ENCODE results near the gene PPP4R4.

PPP4R4 gene

DNA sequence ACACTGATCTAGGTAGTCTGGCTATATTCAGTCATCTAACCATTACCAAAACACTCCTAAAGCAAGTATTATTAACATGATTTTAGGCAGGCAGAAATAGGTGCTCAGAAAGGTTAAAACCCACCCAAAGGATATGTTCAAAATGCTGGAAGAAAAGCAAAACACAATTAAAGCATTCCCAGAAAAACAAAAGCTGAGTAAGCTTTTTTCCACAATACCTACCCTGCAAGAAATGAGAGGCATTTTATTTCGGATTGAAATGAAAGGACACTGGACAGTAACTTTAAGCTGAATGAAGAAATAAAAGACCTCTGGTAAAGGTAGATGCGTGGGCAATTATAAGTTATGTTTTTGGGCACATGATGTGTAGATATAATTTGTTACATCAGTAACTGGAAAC is 140.8 kb downstream of the PPP4R4 start:
- H3K27ac ChIP-seq (ENCODE audit: low read depth, low read length, poor library complexity, severe bottlenecking): no peak overlapping the region
- no peaks in the 10 kb centered on the region for H3K79me2 ChIP-seq (ENCODE audit: insufficient read depth, low read length)
- no peaks in the 10 kb centered on the region for H3K27me3 ChIP-seq (ENCODE audit: insufficient read depth, low read length)
- no peak overlapping the region for H2AFZ ChIP-seq (ENCODE audit: low read length)
- H3K9ac ChIP-seq (ENCODE audit: low read length): no peak overlapping the region
- H3K4me1 ChIP-seq (ENCODE audit: insufficient read depth, low read length, severe bottlenecking): peaks cover under 1% of the 10 kb centered on the region
- no peak for TF ChIP-seq EZH2 (IDR thresholded peaks at IDR 0.05; ENCODE audit: borderline replicate concordance, low read length)
- TF ChIP-seq, protein P1, sequence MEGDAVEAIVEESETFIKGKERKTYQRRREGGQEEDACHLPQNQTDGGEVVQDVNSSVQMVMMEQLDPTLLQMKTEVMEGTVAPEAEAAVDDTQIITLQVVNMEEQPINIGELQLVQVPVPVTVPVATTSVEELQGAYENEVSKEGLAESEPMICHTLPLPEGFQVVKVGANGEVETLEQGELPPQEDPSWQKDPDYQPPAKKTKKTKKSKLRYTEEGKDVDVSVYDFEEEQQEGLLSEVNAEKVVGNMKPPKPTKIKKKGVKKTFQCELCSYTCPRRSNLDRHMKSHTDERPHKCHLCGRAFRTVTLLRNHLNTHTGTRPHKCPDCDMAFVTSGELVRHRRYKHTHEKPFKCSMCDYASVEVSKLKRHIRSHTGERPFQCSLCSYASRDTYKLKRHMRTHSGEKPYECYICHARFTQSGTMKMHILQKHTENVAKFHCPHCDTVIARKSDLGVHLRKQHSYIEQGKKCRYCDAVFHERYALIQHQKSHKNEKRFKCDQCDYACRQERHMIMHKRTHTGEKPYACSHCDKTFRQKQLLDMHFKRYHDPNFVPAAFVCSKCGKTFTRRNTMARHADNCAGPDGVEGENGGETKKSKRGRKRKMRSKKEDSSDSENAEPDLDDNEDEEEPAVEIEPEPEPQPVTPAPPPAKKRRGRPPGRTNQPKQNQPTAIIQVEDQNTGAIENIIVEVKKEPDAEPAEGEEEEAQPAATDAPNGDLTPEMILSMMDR (IDR thresholded peaks at IDR 0.05; ENCODE audit: low read length): no peak
- H3K4me2 ChIP-seq (ENCODE audit: low read length): no peak overlapping the region
- H3F3A ChIP-seq (ENCODE audit: insufficient read depth, low read length): no peaks in the 10 kb centered on the region
- H3K4me3 ChIP-seq (ENCODE audit: low read depth, low read length, poor library complexity, severe bottlenecking): no peak overlapping the region
- no peaks in the 10 kb centered on the region for H4K20me1 ChIP-seq (ENCODE audit: insufficient read depth, low read length)
- H3K9me2 ChIP-seq (ENCODE audit: low read depth, low read length): no peaks in the 10 kb centered on the region
- H3K36me3 ChIP-seq (ENCODE audit: insufficient read depth, low read length): no peaks in the 10 kb centered on the region
- H3K9me3 ChIP-seq (ENCODE audit: low read length): no peaks in the 10 kb centered on the region

DNA sequence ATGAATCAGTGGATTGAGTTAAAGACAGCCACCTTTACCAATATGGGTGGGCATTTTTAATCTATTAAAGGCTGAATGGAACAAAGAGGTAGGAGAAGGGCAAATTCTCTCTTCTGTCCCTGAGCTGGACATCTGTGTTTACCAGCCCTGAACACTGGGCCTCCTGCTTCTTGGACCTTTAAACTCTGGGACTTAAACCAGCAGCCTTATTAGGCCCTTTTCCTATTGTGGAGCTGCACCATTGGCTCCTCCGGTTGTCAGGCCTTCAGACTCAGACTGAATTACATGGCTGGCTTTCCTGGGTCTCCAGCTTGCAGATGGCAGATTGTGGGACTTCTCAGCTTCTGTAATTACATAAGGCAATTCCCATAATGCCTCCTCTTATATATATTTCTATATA is 142.6 kb downstream of the PPP4R4 start:
- Histone ChIP-seq H4K20me1 (ENCODE audit: insufficient read depth, low read length) (no peaks in the 10 kb centered on the region), H3K27ac (ENCODE audit: low read depth, low read length, poor library complexity, severe bottlenecking) (no peak overlapping the region), H3K9me2 (ENCODE audit: low read depth, low read length) (no peaks in the 10 kb centered on the region), H3K36me3 (ENCODE audit: insufficient read depth, low read length) (no peaks in the 10 kb centered on the region), H3K79me2 (ENCODE audit: insufficient read depth, low read length) (no peaks in the 10 kb centered on the region), H3K27me3 (ENCODE audit: insufficient read depth, low read length) (no peaks in the 10 kb centered on the region), H3K4me1 (ENCODE audit: insufficient read depth, low read length, severe bottlenecking) (peaks cover 9% of the 10 kb centered on the region), H3K4me3 (ENCODE audit: low read depth, low read length, poor library complexity, severe bottlenecking) (no peak overlapping the region), H2AFZ (ENCODE audit: low read length) (no peak overlapping the region), H3F3A (ENCODE audit: insufficient read depth, low read length) (no peaks in the 10 kb centered on the region), H3K4me2 (ENCODE audit: low read length) (no peak overlapping the region), H3K9me3 (ENCODE audit: low read length) (no peaks in the 10 kb centered on the region), H3K9ac (ENCODE audit: low read length) (no peak overlapping the region)
- no peak for TF ChIP-seq EZH2 (IDR thresholded peaks at IDR 0.05; ENCODE audit: borderline replicate concordance, low read length)
- TF ChIP-seq, protein P1 (IDR thresholded peaks at IDR 0.05; ENCODE audit: low read length): no peak

DNA sequence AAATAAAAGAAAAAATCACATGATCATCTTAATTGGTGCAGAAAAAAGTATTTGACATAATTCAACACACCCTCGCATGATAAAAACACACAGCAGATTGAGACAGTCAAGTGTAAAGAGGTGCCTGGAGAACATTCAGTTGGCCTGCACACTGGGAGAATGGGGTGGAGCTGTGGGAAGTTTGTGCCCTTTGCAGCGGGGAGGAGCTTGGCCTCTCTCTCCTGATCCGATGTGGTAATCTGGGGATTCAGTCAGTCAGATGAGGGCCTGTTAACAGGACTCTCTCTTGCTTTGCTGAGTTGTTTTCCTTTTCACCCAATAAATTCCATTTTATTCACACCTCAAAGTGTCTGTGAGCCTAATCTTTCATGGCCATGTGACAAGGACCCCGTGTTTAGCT is 143.1 kb downstream of the PPP4R4 start:
- Histone ChIP-seq H3K4me2 (ENCODE audit: low read length) (no peak overlapping the region), H3K4me3 (ENCODE audit: low read depth, low read length, poor library complexity, severe bottlenecking) (no peak overlapping the region), H3K9me2 (ENCODE audit: low read depth, low read length) (no peaks in the 10 kb centered on the region), H3K36me3 (ENCODE audit: insufficient read depth, low read length) (no peaks in the 10 kb centered on the region), H3K79me2 (ENCODE audit: insufficient read depth, low read length) (no peaks in the 10 kb centered on the region), H4K20me1 (ENCODE audit: insufficient read depth, low read length) (no peaks in the 10 kb centered on the region), H2AFZ (ENCODE audit: low read length) (no peak overlapping the region), H3K27me3 (ENCODE audit: insufficient read depth, low read length) (no peaks in the 10 kb centered on the region), H3K4me1 (ENCODE audit: insufficient read depth, low read length, severe bottlenecking) (peaks cover 9% of the 10 kb centered on the region), H3K9ac (ENCODE audit: low read length) (no peak overlapping the region), H3K9me3 (ENCODE audit: low read length) (no peaks in the 10 kb centered on the region), H3K27ac (ENCODE audit: low read depth, low read length, poor library complexity, severe bottlenecking) (no peak overlapping the region), H3F3A (ENCODE audit: insufficient read depth, low read length) (no peaks in the 10 kb centered on the region)
- TF ChIP-seq EZH2 (IDR thresholded peaks at IDR 0.05; ENCODE audit: borderline replicate concordance, low read length): no peak
- TF ChIP-seq, protein P1 (IDR thresholded peaks at IDR 0.05; ENCODE audit: low read length): no peak

Measured in OCI-LY1 (cell line).